OCI-M2 (cell line): Measurements from ENCODE around the gene HBS1L.

Source experiments
- DNase-seq: peaks from one replicate; lab custom pipeline; 2025; ENCODE audit not compliant: unreplicated experiment; lab: John Stamatoyannopoulos, UW

Gene HBS1L

DNA sequence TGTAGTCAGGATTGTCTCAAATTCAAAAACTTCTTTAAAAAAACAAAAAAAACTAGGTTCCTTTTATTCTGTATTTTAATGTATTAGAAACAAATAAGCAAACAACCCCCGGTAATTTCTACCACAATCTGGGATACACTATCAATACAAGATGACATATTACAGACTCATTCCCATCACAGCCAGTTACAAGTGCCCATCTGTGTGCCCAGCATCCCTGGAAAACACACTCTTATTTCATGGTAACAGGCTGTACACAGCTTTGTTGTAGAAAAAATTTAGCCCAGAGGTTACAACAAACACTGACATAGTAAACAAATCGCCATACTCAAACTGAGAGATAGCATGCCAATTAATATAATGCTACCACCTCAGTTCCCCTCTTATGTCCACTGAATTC, 16.3 kb downstream of the HBS1L start:
- DNase-seq, result no peak

DNA sequence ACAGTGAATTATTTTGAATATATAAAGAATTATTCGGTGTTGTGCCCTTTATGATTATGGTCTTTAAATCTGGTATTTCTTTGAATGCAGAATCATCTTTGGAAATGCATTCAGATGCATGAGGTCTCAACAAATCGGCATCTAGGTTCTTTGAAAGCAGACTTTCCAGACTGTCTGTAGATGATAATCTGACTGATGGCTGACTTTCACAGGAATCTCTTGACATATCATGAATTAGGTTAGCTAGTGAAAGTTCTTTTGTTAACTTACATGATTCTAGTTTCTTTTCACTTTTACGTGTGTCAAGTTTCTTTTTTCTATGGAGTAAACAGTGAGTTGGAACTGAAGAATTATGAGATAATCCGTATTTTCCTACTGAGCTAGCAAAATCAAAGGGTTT, 17.1 kb downstream of the HBS1L start:
- DNase-seq, result no peak

GRCh38 chr6:135036731-135037420, 17.7 kb downstream of the HBS1L start:
- DNase-seq, result no peak

DNA sequence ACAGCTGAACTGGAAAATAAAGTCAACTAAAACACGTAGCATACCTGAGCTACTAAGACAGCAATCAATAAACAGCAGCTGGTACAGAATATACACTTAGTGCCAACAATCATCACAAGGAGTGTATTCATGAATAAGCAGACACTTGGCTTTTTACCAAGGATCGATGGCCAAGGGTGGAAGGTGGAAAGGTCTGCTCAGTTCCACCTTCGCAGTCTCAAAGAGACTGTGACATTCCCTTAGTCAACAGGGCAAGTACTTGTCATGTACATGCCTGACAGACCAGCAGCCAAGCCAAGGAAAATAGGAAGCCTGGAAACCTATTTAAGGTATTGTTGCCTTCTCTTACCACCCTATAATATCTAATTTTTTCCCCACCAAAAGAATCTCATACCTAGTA, 21.4 kb downstream of the HBS1L start:
- no peak for DNase-seq

DNA sequence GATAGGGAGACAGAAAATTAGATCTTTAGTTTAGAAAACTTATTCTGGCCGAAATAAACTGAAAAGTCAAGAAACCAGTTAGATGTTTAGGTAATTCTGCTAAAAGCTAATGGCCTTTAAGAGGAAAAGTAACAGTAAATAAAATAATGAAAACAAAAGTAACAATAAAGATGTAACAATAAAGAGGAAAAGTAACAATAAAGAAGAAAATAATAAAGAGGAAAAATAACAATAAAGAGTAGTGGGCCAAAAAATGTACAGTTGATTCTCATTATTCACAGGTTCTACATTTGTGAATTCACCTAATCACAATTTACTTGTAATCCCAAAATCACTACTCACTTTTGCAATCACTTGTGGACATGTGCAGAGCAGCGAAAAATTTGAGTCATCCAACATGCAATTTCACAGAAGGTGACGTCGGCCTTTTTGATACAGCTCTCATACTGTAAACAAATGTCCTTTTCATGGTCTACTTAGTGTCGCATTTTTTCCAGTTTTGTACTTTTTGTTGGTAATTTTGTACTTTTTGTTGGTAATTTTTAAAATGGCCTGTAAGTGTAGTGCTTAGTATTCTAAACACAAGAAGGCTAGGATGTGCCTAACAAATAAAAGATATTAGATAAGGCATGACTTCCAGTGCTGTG, 24.0 kb downstream of the HBS1L start:
- no peak for DNase-seq

GRCh38 chr6:135030056-135030473, 24.6 kb downstream of the HBS1L start:
- no peak for DNase-seq

GRCh38 chr6:135025775-135026174, 28.8 kb downstream of the HBS1L start:
- no peak for DNase-seq

DNA sequence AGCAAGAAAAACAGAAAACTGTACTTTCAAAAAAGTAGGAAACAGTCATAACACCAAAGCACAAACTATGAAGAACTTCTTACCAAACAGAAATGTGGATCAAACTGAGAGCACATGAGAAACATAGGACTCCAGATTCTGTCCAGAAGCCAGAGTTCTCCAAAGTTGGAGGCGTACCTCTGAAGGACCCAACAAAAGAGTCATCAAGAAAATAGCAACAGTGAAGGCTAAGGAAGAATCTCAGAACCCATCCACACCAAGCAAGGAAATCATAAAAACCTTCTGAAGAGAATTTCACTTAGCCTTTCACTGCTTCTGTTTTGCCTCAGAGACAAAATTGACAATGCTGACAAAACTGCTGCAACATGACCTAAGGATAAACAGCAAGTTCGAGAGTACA, 29.4 kb downstream of the HBS1L start:
- no peak for DNase-seq

- DNase-seq, result no peak
These were observed 32.4 kb downstream of the HBS1L start for GRCh38 chr6:135022050-135022697.

DNA sequence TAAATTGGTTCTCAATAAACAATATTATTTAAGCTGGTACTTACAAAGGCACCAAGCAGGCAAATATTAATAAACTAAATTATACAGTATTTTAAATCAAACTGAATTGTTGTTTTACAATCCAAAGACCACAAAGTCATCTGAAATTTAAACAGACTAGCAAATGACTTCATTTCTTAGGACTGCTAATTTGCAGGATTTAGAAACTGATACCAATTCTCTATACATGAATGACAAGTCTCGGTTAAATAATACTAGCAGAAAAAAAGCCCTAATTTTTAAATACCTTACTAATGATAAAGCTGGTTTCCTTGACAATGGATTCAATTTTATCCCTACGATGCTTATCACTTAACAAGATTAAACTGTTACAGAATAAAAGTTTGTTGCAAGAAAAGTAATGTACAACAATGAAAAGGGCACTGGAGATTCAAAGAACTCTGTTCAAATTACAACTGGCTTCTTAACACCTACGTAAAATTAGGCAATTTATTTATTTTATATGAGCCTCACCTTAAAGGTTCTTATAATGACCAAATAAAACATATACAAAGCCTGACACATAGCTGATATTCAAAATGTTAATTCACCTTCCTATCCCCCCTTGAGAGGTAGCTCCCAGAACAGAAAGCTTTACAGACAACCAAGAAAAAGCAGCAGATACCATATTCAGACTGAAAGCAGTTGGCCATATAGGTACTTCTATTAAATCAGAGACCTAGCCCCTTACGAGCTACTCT, 33.1 kb downstream of the HBS1L start:
- no peak for DNase-seq

- no peak for DNase-seq
These were observed 35.7 kb downstream of the HBS1L start for GRCh38 chr6:135018941-135019340.

DNA sequence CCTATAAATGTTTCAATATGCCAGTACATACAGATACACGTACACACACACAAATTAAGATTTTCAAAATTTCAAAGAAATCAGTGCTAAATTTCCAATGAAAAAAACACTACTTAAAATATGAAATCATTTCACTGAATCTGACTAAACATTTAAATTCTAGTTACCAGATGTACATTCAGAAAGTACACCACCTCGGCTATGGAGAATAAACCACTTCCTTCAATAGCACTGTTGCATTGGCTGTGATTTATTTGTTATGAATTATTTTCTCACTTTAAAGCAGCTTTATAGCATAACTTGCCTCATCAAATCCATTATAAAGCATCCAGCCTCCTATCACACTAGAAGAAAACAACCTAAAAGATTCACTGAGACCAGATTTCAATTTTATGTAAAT, 36.6 kb downstream of the HBS1L start:
- DNase-seq, result no peak

DNA sequence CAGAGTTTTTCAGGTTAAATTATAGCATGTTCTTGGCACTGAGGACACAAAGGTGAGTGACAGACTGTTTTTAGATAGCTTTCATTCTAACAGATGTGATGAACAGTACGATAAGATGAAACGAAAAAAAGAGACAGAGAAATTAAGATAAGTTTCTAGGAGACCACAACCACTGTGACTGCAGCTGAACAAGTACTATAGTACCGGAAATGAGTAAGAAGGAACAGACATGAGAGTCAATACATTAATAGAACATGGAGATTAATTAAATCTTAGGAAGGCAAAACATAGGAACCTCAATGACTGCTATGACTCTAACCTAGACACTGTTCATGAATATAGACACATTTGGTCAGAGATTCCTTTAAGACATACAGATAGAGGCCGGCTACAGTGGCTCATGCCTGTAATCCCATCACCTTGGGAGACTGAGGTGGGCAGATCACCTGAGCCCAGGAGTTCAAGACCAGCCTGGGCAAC, 40.2 kb downstream of the HBS1L start:
- DNase-seq, result no peak

- no peak for DNase-seq
These were observed 41.4 kb downstream of the HBS1L start for GRCh38 chr6:135013211-135013610.

- no peak for DNase-seq
These were observed 41.9 kb downstream of the HBS1L start for GRCh38 chr6:135012764-135013163.

- no peak for DNase-seq
These were observed 42.3 kb downstream of the HBS1L start for GRCh38 chr6:135012349-135012748.

DNA sequence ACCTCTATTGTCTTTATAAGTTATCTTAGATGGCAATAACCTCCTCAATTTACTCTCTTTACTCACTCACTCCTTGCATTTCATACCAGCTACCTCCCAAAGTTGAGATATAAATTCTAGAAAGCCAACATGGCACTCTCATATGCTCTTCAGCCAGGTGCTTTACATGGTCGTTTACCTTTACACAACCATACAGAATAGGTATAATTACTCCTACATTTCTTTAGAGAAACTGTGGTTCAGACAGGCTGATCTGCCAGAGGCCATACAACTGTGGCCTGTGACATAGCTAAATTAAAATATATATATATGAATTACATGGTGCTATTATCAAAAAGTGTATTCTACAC, 45.7 kb downstream of the HBS1L start:
- DNase-seq, result no peak

DNA sequence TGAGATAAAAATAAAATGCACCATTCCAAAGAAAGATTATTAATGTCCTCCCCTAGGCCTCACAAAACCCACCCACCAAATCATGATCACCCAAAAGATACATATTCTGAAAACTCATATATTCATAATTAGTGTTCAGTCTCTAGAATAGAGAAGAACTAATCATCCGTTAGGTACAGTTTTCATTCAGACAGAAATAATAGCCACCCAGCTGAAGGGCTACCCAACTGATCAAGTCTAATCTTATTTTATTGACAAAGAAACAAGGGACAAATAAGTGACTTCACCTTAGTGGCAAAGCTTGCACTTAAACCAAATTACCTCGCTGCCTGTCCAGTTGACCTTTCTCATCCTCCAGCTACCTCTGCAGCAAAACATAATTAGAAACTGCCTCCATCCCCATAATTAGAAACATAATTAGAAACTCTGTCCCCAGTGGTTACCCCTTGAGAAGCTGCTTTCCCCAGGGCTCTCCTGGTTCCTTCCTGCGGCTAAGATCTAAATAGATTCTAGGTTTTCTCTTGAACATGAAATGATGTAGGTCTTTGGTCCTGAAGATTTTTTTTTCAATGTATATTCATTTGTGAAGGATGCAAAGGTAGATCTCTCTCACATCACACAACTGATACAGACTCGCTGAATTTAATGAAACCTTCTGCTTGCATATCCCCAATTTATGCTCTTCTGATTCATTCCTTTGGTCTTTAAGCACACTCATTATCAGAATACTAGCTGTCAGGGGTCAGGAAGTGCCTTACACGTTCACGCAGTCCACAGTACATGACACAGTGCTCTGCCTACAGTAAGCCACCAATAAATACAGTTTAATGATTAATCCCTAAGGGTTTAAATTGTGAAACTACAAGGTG, 46.3 kb downstream of the HBS1L start:
- no peak for DNase-seq

DNA sequence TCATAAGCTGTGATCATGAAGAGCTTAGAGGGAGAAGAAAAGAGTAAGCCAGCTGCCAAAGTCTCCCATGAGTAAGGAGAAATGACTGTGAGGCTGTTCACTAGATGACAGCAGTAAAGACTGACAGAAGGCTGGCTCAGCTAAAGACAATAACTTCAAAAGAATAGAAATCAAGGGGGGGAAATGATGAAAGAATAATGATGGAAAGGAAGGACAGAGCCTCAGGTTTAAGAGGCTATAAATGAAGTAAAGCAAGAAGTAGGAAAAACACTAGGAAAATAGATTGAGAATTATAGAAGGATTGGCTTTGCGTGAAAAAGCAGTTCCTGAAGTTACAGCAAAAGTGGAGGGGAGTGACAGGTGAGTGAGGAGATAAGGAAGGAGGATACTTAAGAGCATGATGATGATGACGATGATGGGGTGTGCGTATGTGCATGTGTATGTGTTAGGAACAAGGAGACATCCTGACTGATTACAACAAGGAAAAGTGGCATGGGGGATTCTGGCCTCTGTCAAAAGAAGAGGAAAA, 48.2 kb downstream of the HBS1L start:
- DNase-seq, result no peak

DNA sequence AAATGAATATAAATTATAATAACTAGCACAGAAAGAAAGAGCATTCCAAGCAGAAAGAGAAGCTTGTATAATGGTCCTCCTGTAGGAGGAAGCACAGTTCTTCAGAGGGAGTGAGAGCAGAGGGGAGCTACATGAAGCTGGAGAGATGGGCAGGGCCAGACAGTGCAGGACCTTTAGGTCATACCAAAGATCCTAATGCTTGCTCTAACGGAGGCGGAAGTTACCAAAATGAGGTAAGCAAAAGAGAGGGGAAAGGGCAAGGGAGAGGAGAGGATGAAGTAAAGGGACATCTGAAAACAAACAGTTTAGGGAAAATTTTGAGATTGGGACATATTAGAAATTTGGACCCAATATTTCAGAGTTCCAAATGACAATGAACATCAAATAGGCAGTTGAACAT, 50.2 kb downstream of the HBS1L start:
- DNase-seq, result no peak
